GM19351 (cell line): ENCODE data around the gene EIF4E.

ENCODE experiments used
- ATAC-seq: cut with Tn5 transposase; IDR thresholded peaks from one replicate; pipeline ENCODE4 v1.9.1; 2021; ENCODE audit warnings: mild to moderate bottlenecking, moderate library complexity; ENCODE audit not compliant: unreplicated experiment

The EIF4E gene

GRCh38 chr4:98928505-98929340, at the start of gene EIF4E:
Gene EIF4E (minus strand): TSS chr4:98929133. CDS start chr4:98929112, 21 bp downstream.
- ATAC-seq, result peak; percentile 55

GRCh38 chr4:98977557-98977956, 48.6 kb upstream of the EIF4E start:
- ATAC-seq, result no peak

- ATAC-seq, result no peak
Measured at GRCh38 chr4:98976716-98977115, 47.8 kb upstream of the EIF4E start.

GRCh38 chr4:98969878-98970785, 41.2 kb upstream of the EIF4E start:
- no peak for ATAC-seq

GRCh38 chr4:98967786-98968329, 38.9 kb upstream of the EIF4E start:
- ATAC-seq, result no peak

- no peak for ATAC-seq
Measured at GRCh38 chr4:98966926-98967325, 38.0 kb upstream of the EIF4E start.

- no peak for ATAC-seq
Measured at GRCh38 chr4:98963538-98964433, 34.9 kb upstream of the EIF4E start.

GRCh38 chr4:98961770-98962169, 32.8 kb upstream of the EIF4E start:
- no peak for ATAC-seq

- no peak for ATAC-seq
Measured at GRCh38 chr4:98959411-98959810, 30.5 kb upstream of the EIF4E start.

- no peak for ATAC-seq
Measured at GRCh38 chr4:98958065-98958464, 29.1 kb upstream of the EIF4E start.

- ATAC-seq, result no peak
Measured at GRCh38 chr4:98955229-98955628, 26.3 kb upstream of the EIF4E start.

GRCh38 chr4:98951710-98952109, 22.8 kb upstream of the EIF4E start:
- ATAC-seq, result no peak

GRCh38 chr4:98950925-98951324, 22.0 kb upstream of the EIF4E start:
- no peak for ATAC-seq

GRCh38 chr4:98946359-98946758, 17.4 kb upstream of the EIF4E start:
- no peak for ATAC-seq

- ATAC-seq, result peak; percentile 89
Measured at GRCh38 chr4:98945297-98945850, 16.4 kb upstream of the EIF4E start.

GRCh38 chr4:98939892-98940298, 11.0 kb upstream of the EIF4E start:
- ATAC-seq, result peak; percentile 42

- peak; percentile 54 for ATAC-seq
Measured at GRCh38 chr4:98939438-98939837, 10.5 kb upstream of the EIF4E start.

GRCh38 chr4:98937986-98938720, 9.2 kb upstream of the EIF4E start:
- ATAC-seq, result no peak

GRCh38 chr4:98935633-98936032, 6.7 kb upstream of the EIF4E start:
- no peak for ATAC-seq
